Spinal cord (tissue), 10 donors: ENCODE data around the gene THBS3. TPM values are rescaled to one million over a fixed set of nuclear protein-coding genes. Genes with fewer than 3 reads are reported as not detected.
"Not testable (repeated sequence)": the region's sequence is repeated elsewhere in the genome, so short reads cannot be mapped to it uniquely, and the experiment has no call there.

Experiments used
- DNase-seq, 6 donors: peaks; one replicate each; pipeline versions ENCODE4 v3.0.0 to v3.0.0-alpha.2; 2013 to 2015; ENCODE audit warnings: low spot score in 6 of 6, low read depth in 4 of 6
- H3K27ac ChIP-seq: one replicate; pipeline ENCODE4 v1.5.1; 2013; ENCODE audit warnings: low read depth, low read length, control low read depth
- H3K27me3 ChIP-seq: one replicate; pipeline ENCODE4 v1.6.1; 2013; ENCODE audit warnings: low read length; ENCODE audit not compliant: control insufficient read depth, insufficient read depth
- H3K36me3 ChIP-seq: one replicate; pipeline ENCODE4 v1.6.1; 2013; ENCODE audit warnings: low read length; ENCODE audit not compliant: control insufficient read depth, insufficient read depth
- H3K4me1 ChIP-seq: one replicate; pipeline ENCODE4 v1.6.1; 2013; ENCODE audit warnings: low read length; ENCODE audit not compliant: control insufficient read depth, insufficient read depth
- H3K4me3 ChIP-seq: one replicate; pipeline ENCODE4 v1.5.1; 2013; ENCODE audit warnings: low read depth, low read length, control low read depth
- H3K9me3 ChIP-seq: one replicate; pipeline ENCODE4 v1.6.1; 2013; ENCODE audit warnings: low read length; ENCODE audit not compliant: control insufficient read depth, insufficient read depth
- WGBS: methylation state at CpG from one replicate; pipeline ENCODE4 v1.1.5; 2013; ENCODE audit warnings: missing lambda C conversion rate; ENCODE audit not compliant: insufficient coverage; 5-methylcytosine and 5-hydroxymethylcytosine counted together
- polyA plus RNA-seq, 2 donors: library from polyadenylated mRNA; unstranded; fragments of 120-200 nt; gene quantifications; one replicate each; pipeline ENCODE4 v1.2.1, GENCODE V29; 2013; ENCODE audit not compliant: insufficient read length in 2 of 2
- total RNA-seq, 2 donors: library from RNA; depleted of rRNA in 1 of 2; stranded (reverse); fragments of 120-200 nt in 1 of 2; fragments of >200 nt in 1 of 2; gene quantifications; one replicate each; pipeline versions ENCODE4 v1.2.3 to v1.2.4, GENCODE V29; 2013 to 2014
- donor health status: healthy.

The THBS3 gene
- total and polyA plus RNA-seq, 4 donors = 18.2 to 57.6 (median 36.8) TPM

GRCh38 chr1:155192346-155193274 lies 15.1 kb downstream of the THBS3 start:
- WGBS = 93% methylated on average over 1 of the region's 20 CpGs
- H3K4me1 ChIP-seq = peaks cover 40% of the 10 kb centered on the region
- H3K36me3 ChIP-seq = peaks cover 16% of the 10 kb centered on the region

DNA sequence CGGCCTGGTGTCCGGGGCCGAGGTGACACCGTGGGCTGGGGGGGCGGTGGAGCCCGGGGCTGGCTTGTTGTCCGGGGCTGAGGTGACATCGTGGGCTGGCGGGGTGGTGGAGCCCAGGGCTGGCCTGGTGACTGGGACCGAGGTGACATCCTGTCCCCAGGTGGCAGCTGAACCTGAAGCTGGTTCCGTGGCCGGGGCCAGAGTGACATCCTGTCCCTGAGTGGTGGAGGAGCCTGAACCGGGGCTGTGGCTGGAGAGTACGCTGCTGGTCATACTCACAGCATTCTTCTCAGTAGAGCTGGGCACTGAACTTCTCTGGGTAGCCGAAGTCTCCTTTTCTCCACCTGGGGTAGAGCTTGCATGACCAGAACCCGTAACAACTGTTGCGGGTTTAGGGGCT lies 15.8 kb downstream of the THBS3 start:
- WGBS = 87% methylated on average over 15 of the region's 17 CpGs
- H3K27me3 ChIP-seq = no peaks in the 10 kb centered on the region
- H3K36me3 ChIP-seq = peaks cover 9% of the 10 kb centered on the region
- H3K4me1 ChIP-seq = peaks cover 33% of the 10 kb centered on the region
- DNase-seq = no peak
- no peak overlapping the region for H3K4me3 ChIP-seq
- H3K9me3 ChIP-seq = no peaks in the 10 kb centered on the region
- no peak overlapping the region for H3K27ac ChIP-seq

More at GRCh38 chr1:155192346-155193274, 15.1 kb downstream of the THBS3 start:
- Histone ChIP-seq H3K9me3 (no peaks in the 10 kb centered on the region), H3K27me3 (no peaks in the 10 kb centered on the region), H3K4me3 (peak overlapping the region; percentile 51), H3K27ac (peak overlapping the region; percentile 97)
- no peak for DNase-seq

DNA sequence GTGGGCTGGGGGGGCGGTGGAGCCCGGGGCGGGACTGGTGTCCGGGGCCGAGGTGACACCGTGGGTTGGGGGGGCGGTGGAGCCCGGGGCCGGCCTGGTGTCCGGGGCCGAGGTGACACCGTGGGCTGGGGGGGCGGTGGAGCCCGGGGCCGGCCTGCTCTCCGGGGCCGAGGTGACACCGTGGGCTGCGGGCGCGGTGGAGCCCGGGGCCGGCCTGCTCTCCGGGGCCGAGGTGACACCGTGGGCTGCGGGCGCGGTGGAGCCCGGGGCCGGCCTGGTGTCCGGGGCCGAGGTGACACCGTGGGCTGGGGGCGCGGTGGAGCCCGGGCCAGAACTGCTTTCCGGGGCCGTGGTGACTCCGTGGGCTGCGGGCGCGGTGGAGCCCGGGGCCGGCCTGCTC lies 17.8 kb downstream of the THBS3 start:
- WGBS = 98% methylated on average over 11 of the region's 45 CpGs
- not testable (repeated sequence) for H3K4me3 ChIP-seq, H3K27ac ChIP-seq, DNase-seq, H3K27me3 ChIP-seq, H3K9me3 ChIP-seq
- H3K4me1 ChIP-seq = peaks cover 28% of the 10 kb centered on the region
- peaks cover 11% of the 10 kb centered on the region for H3K36me3 ChIP-seq

GRCh38 chr1:155188268-155188667 lies 19.4 kb downstream of the THBS3 start:
- Histone ChIP-seq H3K36me3 (peaks cover 27% of the 10 kb centered on the region), H3K9me3 (no peaks in the 10 kb centered on the region), H3K27ac (no peak overlapping the region), H3K4me1 (peaks cover 17% of the 10 kb centered on the region), H3K27me3 (no peaks in the 10 kb centered on the region), H3K4me3 (no peak overlapping the region)
- 85% methylated on average over 10 of the region's 14 CpGs for whole genome bisulfite sequencing
- no peak for DNase-seq

GRCh38 chr1:155187456-155187891 lies 20.2 kb downstream of the THBS3 start:
- H3K27ac ChIP-seq = no peak overlapping the region
- H3K27me3 ChIP-seq = no peaks in the 10 kb centered on the region
- DNase-seq = no peak
- no peaks in the 10 kb centered on the region for H3K9me3 ChIP-seq
- peaks cover 35% of the 10 kb centered on the region for H3K36me3 ChIP-seq
- peaks cover 9% of the 10 kb centered on the region for H3K4me1 ChIP-seq
- WGBS = 70% methylated on average over 16 of the region's 16 CpGs
- no peak overlapping the region for H3K4me3 ChIP-seq

DNA sequence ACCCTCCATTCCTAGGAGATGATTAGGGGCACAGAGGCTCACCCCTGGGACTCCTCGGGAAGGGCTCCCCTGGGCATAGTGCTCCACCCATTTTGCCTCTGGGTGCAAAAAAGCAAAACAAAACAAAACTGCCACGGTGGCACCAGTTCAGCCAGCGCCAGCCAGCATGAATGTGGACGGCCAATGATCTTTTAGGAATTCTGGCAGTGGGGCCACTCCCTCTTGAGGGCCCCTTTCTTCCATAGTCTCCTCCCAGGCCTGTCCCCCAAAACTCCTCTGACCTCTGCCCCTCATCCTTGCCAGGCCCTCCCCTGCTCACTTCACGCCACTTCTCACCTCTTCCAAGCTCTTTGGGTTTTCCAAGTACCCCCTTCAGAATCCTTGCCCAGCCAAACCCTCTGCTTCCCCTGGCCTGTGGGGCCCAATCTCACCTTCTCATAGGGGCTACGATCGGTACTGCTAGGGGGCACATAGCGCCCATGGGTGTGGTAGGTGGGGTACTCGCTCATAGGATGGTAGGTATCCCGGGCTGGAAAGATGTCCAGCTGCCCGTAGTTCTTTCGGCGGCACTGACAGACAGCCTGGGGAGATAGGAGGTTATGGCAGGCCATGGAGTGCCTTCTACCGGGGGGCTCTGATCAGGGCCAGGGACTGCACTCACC lies 20.8 kb downstream of the THBS3 start:
- Histone ChIP-seq H3K36me3 (peaks cover 40% of the 10 kb centered on the region), H3K4me1 (peaks cover 8% of the 10 kb centered on the region), H3K4me3 (no peak overlapping the region), H3K27me3 (no peaks in the 10 kb centered on the region), H3K9me3 (no peaks in the 10 kb centered on the region), H3K27ac (no peak overlapping the region)
- DNase-seq = no peak
- WGBS = 72% methylated on average over 14 of the region's 14 CpGs

DNA sequence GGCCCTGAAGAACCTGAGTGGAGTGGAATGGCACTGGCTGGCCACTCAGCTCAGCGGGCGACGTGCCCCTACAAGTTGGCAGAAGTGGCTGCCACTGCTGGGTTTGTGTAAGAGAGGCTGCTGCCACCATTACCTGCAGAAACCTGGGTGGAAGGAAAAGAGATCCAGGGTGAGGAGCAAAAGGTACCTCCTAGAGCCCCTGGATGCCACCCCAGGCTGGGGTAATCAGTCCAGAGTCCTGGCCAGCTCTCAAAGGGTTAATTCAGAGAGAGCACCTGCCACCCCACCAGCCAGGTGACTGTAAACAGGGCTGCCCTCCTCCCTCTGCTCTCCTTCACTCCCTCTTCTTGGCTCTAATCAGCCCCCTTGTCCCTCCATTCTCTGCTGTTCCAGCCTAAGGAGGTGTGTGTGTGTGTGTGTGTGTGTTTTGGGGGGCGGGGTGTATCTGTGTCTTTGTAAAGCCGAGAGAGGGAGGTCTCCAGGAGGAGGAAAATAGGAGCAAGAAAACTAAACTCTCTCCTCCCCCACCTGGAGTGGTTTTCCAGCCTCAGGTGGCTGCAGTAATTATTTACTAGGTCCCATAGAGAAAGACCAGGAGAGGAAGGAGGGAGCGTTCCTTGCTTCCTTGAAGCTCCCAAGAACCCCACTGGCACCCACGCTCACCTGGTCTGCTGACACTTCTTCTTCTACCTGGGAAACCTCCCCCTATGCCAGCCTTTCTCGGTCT lies 21.5 kb downstream of the THBS3 start:
- 81% methylated on average over 5 of the region's 8 CpGs for WGBS
- H3K4me3 ChIP-seq = no peak overlapping the region
- peaks cover 8% of the 10 kb centered on the region for H3K4me1 ChIP-seq
- DNase-seq = no peak
- H3K27me3 ChIP-seq = no peaks in the 10 kb centered on the region
- no peaks in the 10 kb centered on the region for H3K9me3 ChIP-seq
- H3K36me3 ChIP-seq = peaks cover 47% of the 10 kb centered on the region
- H3K27ac ChIP-seq = no peak overlapping the region

DNA sequence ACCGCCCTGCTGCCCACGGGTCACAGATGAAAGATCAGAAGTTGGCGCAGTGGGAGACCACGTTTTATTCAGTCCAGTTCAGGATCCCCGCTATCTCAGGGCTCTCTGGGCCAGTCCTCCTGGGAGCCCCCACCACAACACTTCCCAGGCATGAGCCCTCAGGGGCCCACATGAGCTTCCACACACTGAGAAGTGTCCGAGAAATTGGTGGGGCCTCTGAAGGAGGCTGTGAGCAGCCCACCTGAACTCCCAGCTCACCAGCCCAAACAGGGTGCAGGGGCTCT lies 22.0 kb downstream of the THBS3 start:
- no peak for DNase-seq
- H3K27ac ChIP-seq = no peak overlapping the region

GRCh38 chr1:155184835-155185782 lies 22.6 kb downstream of the THBS3 start:
- Histone ChIP-seq H3K4me3 (no peak overlapping the region), H3K9me3 (no peaks in the 10 kb centered on the region), H3K36me3 (peaks cover 58% of the 10 kb centered on the region), H3K4me1 (peaks cover 8% of the 10 kb centered on the region), H3K27ac (no peak overlapping the region), H3K27me3 (no peaks in the 10 kb centered on the region)
- DNase-seq = no peak
- WGBS = 71% methylated on average over 21 of the region's 21 CpGs

More for the DNA sequence above, 22.0 kb downstream of the THBS3 start:
- H3K27me3 ChIP-seq = no peaks in the 10 kb centered on the region
- H3K4me1 ChIP-seq = peaks cover 8% of the 10 kb centered on the region
- H3K4me3 ChIP-seq = no peak overlapping the region
- H3K9me3 ChIP-seq = no peaks in the 10 kb centered on the region
- H3K36me3 ChIP-seq = peaks cover 52% of the 10 kb centered on the region
- WGBS = 70% methylated on average over 5 of the region's 6 CpGs
